Activated T-cell treated with anti-CD3 and anti-CD28 coated beads, Interleukin-2, amount 50 U/mL, for 1 hour (primary cell): ENCODE measurements around the gene FBLIM1.

Experiments
- DNase-seq: peaks from one replicate; pipeline ENCODE4 v3.0.0-alpha.2; 2020

The FBLIM1 gene

GRCh38 chr1:15748690-15749398 lies 9.8 kb upstream of the FBLIM1 start:
- DNase-seq: no peak

DNA sequence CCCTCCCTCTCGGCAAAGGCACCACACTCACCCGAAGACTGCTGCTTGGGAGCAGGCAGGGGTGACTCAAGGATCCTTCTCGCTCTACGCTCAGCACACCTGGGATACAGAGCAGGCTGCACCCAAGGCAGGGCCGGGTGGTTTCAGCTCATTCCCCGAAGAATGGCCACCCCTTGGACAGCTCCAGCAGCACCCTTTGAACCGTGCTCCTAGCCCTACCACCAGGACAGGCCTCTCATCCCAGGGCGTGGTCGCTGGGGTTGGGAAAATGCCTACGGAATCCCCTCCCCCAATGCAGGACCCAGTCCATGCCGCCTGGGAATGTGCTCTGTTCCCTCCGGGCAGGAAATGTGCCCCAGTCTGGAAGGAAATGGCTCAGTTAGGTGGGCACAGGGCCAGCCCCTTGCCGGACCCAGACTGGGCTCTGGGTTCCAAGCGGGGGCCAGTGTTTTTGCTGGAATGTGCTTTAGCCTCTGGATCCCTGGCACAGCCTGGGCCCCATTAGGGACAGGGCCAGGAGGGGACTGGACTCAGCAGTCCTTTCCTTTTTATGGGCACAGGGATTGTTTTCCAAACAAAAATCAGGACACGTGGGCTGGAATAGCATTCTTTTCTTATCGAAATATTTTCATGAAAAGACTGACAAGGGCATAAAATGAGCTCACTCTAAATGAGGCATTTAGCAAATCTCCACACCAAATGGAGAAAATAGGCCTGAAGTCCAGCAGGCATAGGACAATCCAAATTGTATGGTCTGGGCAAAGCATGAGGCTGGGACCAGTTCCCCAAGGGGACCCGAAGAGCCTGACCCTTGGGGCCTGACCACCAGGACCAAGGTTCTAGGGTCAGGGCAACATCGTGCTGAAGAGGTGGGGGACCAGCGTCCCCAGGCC lies 8.9 kb upstream of the FBLIM1 start:
- no peak for DNase-seq

- no peak for DNase-seq
Observed at GRCh38 chr1:15750924-15751323, 7.7 kb upstream of the FBLIM1 start.

DNA sequence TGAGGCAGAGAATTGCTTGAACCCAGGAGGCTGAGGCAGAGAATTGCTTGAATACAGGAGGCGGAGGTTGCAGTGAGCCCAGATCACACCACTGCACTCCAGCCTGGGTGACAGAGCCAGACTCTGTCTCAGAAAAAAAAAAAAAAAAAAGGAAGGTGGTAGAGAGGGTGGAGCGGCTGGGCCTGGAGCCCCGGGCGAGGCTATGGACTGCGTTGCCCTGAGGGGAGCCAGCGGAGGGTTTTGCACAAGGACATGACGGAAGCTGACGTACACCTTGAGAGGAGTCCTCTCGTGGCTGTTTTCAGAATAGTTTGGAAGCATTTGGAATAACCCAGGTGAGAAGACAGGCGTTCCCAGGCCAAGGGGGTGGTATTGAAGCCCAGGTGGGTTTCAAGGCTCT lies 6.9 kb upstream of the FBLIM1 start:
- no peak for DNase-seq

GRCh38 chr1:15753776-15754175 lies 4.8 kb upstream of the FBLIM1 start:
- no peak for DNase-seq

GRCh38 chr1:15755021-15755645 lies 3.5 kb upstream of the FBLIM1 start:
- DNase-seq: no peak

DNA sequence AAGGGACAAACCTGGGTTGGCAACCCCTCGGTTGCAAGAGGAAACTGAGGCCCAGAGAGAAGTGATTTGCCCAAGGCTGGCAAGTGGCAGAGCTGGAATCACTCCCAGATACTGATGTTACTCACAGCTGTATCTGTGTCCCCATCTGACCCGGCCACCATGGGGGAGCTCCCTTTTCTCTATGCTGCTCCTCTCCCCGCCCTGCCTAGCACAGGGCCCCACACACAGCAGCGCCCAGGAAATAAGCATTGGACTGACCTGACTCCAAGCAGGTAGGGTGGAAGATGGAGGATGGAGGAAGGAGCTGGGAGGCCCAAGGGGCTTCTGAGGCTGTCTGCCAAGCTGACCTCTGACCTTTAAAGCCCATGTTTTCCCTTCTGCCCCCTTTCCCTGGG lies 3.0 kb upstream of the FBLIM1 start:
- no peak for DNase-seq

DNA sequence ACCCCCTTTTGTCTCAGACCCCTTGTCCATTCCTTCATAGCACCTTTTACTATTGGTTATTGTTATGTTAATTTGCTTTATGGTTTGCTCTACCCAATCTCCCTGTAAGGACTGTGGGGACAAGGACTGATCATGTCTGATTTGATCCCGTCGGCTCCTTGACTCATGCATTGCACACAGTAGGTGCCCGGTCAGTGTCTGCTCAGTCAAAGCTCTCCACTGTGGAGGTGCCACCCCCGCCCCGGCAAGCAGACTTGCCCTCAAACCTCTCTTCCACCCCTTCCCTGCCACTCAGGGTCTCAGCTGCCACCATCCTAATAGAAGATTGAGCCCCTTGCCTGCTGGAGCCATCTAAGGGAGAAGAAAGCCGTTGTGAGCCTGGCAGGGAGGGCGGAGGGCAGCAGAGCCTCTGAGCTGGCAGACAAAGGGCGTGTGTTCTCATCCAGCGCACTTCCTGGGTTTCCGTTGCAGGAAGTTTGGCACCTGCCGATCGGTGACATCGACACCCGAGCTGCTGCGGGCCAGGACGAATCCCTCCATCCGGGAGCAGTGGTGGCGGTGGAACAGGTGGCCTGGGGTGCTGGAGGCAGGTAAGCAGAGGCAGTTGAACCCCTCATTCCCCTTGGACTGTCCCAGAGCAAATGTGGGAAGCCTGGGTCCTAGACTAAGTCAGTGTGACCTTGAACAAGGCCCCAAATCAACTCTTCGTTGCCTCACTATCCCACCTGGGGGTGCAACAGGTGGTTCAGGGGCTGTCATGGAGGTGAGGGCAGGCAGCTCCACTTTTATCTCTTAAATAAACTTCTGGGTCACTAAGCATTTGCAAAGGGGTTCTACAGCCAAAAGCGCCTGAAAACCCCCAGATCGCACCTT lies 2.2 kb upstream of the FBLIM1 start:
- DNase-seq: no peak

GRCh38 chr1:15757016-15757543 lies 1.5 kb upstream of the FBLIM1 start:
- DNase-seq: no peak

DNA sequence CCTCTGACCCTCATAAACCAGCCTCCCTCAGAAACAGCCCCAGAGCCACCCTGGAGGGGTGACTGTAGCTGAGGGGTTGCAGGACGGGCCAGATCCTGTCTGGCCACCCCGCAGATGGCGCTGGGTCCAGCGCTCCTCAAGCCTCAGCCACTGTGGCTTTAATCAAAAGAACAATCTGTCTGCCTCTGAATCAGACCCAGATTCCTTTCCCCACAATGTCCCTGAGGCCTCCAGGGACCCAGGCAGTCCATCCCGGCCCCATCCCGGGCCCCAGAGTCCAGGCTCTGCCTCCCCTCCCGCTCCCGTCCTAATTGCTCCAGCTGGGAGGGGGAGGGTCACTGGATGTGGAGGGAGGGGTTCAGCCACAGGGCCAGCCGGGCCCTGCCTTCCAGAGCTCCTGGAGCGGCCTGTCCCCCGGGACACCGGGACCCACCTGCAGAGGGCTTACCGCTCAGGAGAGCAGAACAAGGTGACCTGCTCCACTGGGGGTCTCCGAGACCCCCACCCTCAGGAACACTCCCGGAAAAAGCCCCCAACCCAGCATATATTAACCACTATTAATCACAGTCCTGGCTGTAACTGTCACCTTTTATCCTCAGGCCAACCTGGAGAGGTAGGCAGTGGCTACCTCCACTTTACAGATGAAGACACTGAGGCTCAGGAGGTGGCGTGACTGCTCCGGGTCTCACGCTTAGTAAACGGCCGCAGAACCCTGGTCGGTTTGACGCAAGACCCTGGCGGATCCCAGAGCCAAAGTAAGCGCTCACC lies 836 bp upstream of the FBLIM1 start:
- no peak for DNase-seq

DNA sequence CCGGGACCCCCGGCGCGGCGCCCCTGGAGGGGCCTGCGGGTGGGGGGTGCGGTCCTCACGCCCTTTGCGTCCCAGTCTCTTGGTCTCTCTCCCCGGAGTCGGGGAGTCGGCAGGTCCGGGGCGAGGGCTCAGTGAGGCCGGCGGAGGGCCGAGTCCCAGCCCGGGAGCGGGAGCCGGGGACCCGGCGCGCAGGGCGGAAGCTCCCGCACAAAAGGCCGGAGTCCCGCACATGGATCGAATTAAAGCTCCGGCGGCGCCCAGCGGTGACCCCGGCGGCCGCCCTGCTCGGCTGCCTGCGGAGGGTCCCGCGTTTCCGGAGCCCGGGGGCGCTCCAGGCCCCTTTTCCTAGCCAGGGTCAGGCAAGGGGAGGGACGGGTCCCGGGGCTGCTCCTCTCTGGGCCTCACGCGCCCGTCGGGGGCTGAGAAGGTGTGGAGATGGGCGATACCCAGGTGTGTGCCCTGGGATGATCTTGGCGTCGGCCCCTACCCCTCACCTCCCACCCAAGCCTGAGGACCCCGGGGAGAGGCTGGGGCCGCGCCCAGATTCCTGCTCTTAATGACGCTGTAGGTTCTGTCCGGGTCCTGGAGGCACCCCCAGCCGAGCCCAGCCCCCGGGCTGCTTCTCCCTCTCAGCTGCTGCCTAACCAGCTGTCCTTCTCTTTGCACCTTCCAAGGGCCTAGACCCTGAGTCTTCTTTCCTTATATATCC lies 512 bp downstream of the FBLIM1 start:
- no peak for DNase-seq

- DNase-seq: no peak
Observed at GRCh38 chr1:15760520-15761211, 2.1 kb downstream of the FBLIM1 start.

DNA sequence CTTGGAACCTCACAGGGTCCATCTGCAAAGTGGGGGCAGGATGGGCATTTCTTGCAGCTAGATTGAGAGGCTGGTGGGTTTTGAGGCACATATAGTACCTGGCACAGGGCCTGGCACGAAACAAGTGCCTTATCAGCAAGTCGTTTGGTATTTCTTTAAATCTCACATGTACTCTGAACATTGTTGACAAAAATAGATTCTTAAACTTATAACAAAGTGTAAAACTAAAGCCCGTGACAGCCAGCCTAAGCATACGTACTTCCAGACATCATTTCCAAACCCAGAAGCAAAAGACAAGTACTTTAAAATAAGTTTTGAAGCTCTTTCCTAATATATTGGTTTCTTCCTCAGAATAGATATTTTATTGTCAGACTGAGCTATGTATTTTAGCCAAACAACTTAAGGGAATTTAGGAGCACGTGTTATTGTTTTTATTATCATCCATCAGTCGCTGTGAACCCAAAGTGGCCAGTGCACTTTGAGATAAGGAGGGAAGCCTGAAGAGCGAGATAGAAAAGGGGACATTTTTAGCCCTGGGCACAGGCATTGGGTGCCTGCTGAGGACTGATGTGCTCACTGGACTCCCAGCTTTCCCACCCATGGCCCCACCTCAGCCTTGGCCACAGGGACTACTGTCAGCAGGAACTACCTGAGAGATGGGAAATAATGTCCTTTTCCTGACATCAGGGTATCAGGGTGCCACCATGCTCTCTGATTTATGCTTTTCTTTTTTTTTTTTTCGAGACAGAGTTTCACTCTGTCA lies 3.0 kb downstream of the FBLIM1 start:
- DNase-seq: no peak

GRCh38 chr1:15762546-15762945 lies 4.0 kb downstream of the FBLIM1 start:
- DNase-seq: no peak

DNA sequence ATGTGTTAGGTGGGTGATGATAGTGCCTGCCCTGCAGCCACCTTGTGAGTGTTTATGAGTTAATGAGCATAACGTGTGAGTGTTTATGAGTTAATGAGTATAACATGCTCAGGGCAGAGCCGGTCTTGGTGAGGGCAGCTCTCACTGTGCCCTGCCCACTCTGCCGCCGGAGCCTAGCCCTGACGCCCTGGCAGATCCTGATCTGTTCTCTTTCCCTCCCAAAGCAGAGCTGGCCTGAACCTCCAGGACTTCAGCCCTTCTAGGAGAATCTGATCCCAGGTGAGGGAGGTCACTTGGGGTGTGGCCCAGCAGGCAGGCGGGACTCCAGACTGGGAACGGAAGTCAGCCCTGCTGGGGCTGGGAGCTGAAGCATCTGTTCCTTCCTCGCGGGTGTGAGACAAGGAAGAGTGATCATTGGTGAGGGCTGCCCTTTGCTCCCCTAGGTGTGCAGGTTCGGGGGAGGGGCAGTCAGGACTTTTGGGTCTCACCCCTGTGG lies 5.7 kb downstream of the FBLIM1 start:
- DNase-seq: no peak

DNA sequence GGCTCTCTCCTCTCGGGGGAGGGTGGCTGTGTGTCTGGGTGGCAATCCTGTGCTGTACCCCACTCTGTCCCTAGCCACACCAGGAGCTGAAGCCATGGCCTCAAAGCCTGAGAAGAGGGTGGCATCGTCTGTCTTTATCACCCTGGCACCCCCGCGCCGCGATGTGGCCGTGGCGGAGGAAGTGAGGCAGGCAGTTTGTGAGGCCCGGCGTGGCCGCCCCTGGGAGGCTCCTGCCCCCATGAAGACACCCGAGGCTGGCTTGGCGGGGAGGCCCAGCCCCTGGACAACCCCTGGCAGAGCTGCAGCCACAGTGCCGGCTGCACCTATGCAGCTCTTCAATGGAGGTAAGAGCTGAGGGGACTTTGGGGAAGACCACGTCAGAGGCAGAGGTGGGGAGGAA lies 6.3 kb downstream of the FBLIM1 start:
- no peak for DNase-seq

- DNase-seq: no peak
Observed at GRCh38 chr1:15765495-15766194, 7.0 kb downstream of the FBLIM1 start.

- no peak for DNase-seq
Observed at GRCh38 chr1:15767941-15768340, 9.3 kb downstream of the FBLIM1 start.

GRCh38 chr1:15768388-15768787 lies 9.8 kb downstream of the FBLIM1 start:
- DNase-seq: no peak
